HG02571 (cell line): Measurements from ENCODE around the gene SLC22A6.

Experiments used
- ATAC-seq: cut with Tn5 transposase; IDR thresholded peaks from one replicate; pipeline ENCODE4 v1.9.1; 2021; ENCODE audit warnings: mild to moderate bottlenecking, moderate library complexity; ENCODE audit not compliant: unreplicated experiment

Gene SLC22A6

DNA sequence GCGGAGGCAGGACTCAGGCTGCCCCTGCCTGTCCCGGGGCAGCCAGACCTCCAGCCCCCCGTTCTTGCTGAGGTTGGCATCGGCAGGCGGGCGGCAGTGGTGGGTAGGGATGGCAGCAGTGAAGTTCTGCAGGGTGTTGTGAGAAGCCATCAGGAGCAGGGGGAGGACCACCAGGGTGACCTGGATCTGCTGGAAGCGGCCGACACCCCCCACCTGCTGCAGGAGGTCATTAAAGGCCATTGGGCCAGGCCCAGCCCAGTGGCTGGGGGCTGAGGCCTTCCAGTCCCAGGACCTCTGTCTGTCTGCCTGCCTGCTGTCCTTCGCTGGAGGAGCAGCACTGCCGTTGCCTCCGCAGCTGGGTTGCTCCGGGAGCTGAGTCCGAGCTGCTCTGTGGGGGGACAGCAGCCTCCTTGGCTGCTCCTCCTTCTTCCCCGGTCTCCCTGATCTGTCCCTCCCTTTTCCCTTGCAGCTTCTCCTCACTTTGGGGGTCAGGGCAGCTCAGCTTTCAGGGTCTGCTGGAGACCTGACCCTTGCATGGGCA lies at the start of gene SLC22A6:
TSS of gene SLC22A6 (minus strand) at position 517 of the 541 bp plus-strand sequence. CDS start at position 240, 277 bp downstream.
- no peak for ATAC-seq

GRCh38 chr11:63032457-63032856 lies 47.7 kb upstream of the SLC22A6 start:
- ATAC-seq = no peak

DNA sequence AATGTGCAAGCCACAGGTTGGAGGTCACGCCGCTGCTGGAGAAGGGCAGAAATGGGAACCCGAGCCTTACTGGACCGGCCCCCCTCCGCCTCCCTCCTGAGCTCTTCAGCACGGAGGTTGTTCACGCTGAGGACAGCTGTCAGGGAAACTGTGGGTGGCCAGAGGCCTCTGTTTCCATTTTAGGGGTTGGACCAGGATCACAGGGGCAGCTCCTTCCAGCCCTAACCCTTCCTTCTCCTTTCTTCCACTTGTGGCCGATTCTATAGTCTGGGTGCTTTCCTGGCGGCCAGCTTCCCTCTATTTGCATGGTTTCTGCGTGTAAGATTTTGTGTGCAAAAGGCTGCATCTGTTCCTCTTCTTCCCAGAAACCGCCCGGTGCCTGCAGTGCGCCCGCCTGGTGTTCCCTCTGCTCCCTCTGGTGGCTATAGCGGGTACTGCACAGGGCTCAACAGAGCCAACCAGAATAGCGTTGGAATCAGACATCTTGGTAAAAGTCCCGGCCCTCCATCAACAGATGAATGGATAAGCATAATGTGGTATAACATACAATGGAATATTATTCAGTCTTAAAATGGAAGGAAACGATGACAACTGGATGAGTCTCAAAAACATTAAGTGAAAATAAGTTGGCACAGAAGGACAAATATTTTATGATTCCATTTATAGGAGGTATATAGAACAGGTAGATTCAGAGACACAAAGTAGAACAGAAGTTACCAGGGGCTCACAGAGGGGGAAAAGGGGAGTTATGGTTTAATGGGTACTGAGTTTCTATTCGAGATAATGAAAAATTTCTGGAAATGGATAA lies 39.3 kb upstream of the SLC22A6 start:
- ATAC-seq = no peak

DNA sequence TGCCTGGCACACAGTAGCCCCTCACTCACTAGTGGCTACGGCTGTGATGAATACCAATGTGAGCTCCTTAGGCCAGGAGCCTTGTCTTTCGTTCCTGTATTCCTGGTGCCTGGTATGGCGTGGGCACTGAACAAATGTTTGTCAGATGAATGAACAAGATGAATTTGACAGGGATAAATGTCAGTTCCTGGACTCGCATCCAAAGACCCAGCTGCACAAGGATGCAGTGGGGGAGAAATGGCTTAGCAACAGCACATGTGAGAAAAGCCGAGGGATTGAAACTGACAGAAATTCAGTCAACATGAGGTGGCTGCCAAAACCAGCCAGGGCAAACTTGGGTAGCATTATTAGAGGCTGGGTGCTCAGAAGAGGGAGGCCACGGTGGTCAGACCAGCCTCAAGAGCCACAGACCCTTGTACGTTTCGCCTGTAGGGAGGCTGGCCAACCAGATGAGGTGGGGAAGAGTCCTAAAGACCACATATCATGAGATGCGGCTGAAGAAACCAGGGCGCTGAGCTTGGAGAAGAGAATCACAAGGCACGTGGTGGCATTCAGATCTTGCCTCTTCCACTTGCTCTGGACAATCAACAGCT lies 38.6 kb upstream of the SLC22A6 start:
- no peak for ATAC-seq

GRCh38 chr11:63022441-63022840 lies 37.7 kb upstream of the SLC22A6 start:
- ATAC-seq = no peak

- ATAC-seq = no peak
These were observed 36.0 kb upstream of the SLC22A6 start for GRCh38 chr11:63020671-63021291.

- ATAC-seq = no peak
These were observed 34.7 kb upstream of the SLC22A6 start for GRCh38 chr11:63019506-63019905.

DNA sequence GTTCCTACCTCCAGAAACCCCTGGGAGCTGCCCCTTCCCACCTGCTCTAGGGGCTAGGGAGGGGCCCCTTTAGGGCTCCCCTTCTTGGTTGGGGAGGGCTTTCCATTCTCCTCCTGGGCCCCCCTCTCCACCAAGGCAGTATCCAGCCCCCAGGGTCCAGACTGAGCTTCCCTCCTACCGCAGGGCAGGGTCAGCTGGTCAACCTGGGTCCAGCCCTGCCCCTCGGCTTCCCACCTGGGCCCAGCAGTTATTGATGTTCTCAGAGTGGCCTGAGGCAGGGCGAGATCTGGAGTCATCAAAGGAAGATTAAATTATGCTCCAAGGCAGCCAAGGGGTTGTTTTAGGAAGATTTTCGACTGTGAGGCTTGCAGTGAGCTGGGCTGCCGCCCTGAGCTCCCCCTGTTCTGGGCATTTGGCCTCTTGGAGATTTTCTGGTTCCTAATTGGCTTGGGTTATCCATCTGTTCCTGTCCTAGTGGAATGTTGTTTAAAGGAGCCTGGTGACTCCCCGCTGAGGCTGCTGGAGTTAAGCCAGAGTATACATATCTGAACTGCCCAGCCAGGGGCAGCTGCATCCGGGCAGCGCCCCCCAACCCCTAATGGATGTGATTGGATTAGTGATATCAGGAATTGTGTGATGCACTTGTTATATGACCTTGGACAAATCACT lies 32.7 kb upstream of the SLC22A6 start:
- no peak for ATAC-seq

DNA sequence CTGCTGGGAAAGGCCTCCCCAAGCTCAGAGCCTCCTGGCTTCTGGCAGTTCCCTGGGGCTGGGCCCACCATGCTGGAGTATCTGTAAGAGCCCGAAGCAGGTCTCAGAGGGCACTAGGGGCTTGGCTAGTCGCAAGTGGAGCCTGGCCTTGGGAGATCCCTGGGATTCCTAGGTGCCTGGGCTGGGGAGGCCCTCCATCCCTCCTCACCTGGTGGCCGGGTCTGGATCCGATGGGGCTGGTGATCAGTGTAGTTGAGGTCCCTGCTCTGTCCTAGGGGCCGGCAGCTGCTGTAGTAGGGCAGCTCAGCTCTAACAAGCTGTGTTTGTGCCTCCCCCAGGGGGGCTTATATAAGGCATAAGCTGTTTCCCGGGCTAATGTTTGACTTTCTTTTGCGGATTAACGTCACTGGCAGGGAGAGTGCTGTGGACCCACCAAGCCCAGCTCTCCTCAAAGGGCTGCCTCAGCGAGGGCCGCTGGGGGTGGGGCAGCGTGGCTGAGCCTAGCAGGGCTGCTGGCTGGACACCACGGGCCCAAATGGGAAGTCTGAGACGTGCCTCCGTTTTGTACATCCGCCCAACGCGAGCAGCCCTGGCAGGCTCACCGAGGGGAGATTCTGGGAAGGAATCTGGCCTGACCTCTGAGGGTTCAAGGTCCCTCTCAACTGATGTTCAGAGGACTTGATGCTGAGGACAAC lies 30.9 kb upstream of the SLC22A6 start, which contains the start of gene SLC22A8:
TSS of gene SLC22A8 (minus strand) at position 321 of the 695 bp plus-strand sequence. CDS start 883 bp downstream, outside the sequence.
- ATAC-seq = no peak

GRCh38 chr11:63014408-63015055 lies 29.8 kb upstream of the SLC22A6 start:
- no peak for ATAC-seq

DNA sequence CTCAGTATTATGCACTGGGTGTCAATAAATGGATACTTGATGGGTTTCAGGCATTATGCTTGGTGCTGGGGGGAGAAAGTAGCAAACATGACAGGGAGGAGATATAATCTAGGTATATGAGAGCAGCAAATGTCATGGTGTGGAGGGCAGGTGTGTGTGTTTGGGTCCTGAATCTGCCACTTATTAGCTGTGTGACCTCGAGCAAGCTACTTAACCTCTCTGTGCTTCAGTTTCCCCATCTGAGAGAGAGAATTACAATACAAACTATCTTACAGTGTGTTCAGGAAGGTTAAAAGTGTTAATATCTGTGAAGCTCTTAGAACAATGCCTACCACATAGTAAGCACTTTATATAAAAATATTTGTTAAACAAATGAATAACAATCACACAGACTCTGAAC lies 28.1 kb upstream of the SLC22A6 start:
- no peak for ATAC-seq

- ATAC-seq = no peak
These were observed 27.7 kb upstream of the SLC22A6 start for GRCh38 chr11:63012430-63012829.

GRCh38 chr11:63010934-63011439 lies 26.2 kb upstream of the SLC22A6 start:
- no peak for ATAC-seq

GRCh38 chr11:63007920-63008319 lies 23.2 kb upstream of the SLC22A6 start:
- no peak for ATAC-seq

DNA sequence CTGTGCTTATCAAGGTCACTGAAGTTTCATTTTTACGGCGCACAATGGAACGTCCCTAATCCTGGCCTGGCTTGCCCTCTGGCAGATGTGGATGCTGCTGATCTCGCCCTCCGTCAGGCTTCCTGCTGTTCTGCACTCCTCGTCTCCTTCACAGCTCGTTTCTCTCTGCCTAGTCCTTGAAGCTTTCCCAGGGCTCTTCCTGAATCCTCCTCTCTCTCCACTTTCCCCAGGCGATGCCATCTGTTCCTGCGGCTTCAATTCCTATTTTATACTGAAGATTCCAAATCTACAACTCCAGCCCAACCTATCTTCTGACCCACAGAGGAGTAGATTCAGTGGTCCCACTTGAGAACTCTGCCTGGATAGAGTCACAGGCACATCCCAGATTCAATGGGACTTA lies 16.7 kb upstream of the SLC22A6 start:
- ATAC-seq = no peak

DNA sequence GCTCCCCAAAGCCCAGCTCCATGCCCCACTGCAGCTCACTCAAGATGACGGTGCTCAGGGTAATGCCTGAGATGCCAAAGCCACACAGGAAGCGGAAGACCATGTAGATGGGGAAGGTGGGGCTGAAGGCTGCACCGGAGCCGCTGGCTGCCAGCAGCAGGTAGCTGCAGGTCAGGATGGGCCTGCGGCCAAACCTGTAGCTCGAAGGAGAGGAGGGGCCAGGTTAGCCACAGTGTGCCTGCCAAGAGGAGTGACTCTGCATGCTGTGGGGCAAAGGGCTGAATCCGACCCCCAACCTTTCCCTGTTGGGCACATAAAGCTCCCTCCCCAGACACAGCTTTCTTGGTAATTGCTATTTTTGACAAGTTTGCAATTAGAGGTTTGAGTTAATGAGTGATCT lies 14.9 kb upstream of the SLC22A6 start:
- no peak for ATAC-seq

GRCh38 chr11:62999156-62999555 lies 14.4 kb upstream of the SLC22A6 start:
- ATAC-seq = no peak

DNA sequence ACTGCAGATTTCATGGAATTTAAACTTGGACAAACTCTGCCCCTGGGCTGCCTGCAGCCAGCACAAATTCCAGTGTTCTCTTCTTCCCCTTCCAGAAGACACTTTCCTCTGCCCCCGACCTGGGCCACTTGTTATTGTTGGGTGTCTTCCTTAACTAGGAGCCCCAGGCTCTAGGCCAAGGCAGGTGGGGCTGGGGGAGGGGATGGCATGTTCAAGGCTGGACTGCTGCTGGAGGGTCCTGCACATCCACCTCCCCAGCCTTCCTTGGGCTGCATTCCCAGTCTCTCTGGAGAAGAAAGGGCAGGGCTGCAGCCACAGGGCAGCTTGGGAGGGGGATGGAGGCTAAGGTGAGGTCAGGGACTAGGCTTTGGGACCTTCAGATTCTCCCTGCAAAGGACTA lies 11.5 kb upstream of the SLC22A6 start:
- no peak for ATAC-seq

GRCh38 chr11:62994775-62995174 lies 10.0 kb upstream of the SLC22A6 start:
- ATAC-seq = no peak

- ATAC-seq = no peak
These were observed 3.5 kb upstream of the SLC22A6 start for GRCh38 chr11:62988276-62988675.
